GM21786 (cell line): ENCODE results near the gene SFXN5.

Source experiments
- ATAC-seq: cut with Tn5 transposase; IDR thresholded peaks from one replicate; pipeline ENCODE4 v1.9.1; 2021; ENCODE audit not compliant: unreplicated experiment

SFXN5 gene

GRCh38 chr2:72959995-72960981, 111.2 kb downstream of the SFXN5 start:
- no peak for ATAC-seq

DNA sequence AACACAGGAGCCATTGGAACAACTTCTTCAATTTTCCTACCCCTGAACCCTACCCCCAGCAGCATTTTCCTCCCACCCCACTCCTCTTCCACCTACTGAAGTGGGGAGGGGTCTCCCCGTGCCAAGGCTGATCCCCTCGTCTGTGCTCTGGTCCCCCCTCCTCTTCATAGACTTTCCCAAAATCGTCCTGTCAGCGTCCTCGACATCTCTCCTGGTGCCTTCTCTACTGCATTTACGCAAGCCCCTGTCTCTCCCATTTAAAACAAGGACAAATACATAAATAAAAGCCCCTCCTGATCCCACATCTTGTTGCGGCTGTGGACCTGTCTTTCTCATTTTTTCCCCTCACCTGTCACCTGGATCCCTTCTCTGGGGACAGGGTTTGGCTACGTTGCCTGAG, 112.0 kb downstream of the SFXN5 start:
- no peak for ATAC-seq

- ATAC-seq: no peak
Observed at GRCh38 chr2:72958542-72959385, 112.7 kb downstream of the SFXN5 start.

DNA sequence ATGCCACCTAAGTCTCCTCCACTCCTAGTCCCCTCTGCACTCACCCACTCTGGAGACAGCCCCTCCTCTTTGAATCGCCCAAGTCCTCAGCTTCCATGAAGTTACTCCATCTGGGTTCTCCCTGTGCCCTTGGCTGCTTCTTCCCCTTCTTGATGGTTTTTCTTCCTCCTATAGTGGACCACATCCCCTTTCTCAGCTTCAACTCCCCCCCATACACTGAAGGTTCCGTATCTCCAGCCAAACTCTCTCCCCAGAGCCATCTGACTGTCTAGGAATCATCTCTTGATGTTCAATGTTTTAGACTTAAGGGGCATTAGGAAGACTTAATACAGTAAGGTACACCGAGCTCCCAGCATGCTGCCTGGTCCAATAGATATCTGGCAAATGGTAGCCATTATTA, 114.6 kb downstream of the SFXN5 start:
- ATAC-seq: no peak

DNA sequence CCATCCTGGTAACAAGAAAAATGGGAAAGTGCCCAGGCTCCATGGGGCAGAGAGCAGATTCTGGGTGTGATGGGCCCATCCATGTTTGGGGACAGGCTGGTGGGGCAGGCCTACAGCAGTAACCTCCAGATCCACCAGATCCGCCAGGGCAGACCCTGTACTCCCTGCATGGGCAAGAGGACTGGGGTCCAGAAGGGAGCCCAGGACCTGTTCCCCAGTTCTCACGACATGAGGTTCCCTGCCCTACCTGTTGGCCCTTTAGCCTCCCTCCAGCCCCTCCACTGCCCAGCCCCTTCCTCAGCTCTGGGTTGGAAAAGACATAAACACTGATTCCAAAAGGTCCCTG, 115.5 kb downstream of the SFXN5 start:
- no peak for ATAC-seq

- no peak for ATAC-seq
Observed at GRCh38 chr2:72955228-72956049, 116.1 kb downstream of the SFXN5 start.

DNA sequence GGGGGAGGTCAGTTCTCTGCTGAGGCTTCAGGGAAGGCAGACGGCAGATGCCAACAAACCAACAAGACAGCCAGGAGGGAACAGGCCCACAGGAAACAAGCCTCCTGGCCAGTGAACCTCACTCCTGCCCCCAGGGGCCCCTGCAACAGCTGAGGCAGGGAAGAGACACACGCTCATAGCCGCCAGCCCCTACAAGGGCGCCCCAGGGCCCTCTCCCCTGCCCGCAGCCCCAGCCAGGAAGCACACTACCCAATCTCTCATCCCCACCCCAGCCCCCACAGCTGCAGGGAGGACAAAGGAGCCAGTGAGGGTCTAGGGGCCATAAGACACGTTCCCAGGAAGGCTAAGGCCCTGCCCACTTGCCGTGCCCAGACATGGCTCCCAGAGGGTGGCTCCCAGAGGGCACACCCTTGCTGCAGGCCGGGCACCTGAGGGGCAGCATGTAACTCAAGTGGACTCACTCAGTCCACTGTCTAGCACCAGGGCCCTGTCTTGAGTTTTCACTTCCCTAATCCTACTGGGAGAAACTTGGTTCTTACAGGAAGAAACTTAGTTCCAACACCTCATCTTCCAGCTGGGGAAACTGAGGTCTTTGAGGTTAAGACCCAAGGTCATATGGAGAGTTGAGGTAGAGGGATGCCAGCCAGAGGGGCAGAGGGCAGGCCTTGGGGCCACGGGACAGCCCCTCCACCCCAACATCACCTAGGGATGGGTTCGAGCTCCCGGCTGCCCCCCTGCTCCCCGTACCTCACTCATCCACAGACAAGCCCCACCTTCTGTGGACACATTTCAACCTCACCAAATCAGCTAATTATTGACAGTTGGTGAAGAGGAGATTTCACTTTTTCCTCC, 116.9 kb downstream of the SFXN5 start:
- ATAC-seq: no peak

GRCh38 chr2:72953976-72954375, 117.5 kb downstream of the SFXN5 start:
- ATAC-seq: no peak

DNA sequence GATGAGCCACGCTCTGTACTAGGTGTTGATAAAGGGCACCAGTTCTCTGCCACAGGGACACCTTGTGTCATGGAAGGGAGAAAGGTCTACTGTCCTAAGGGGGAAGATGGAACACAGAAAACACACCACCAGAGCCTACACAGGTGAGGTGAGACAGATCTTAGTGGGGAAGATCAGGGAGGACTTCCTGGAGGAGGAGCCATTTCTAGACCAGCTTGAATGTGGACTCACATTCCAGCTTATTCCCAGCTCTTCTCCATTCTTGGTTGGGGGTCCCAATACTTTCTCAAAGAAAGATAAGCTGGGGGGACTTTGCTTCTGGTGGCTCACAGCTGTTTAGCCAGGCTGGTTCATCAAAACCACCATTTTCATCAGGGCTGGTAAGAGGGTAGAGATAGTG, 118.0 kb downstream of the SFXN5 start:
- ATAC-seq: no peak

- no peak for ATAC-seq
Observed at GRCh38 chr2:72952961-72953360, 118.6 kb downstream of the SFXN5 start.

- ATAC-seq: no peak
Observed at GRCh38 chr2:72952110-72952823, 119.2 kb downstream of the SFXN5 start.

DNA sequence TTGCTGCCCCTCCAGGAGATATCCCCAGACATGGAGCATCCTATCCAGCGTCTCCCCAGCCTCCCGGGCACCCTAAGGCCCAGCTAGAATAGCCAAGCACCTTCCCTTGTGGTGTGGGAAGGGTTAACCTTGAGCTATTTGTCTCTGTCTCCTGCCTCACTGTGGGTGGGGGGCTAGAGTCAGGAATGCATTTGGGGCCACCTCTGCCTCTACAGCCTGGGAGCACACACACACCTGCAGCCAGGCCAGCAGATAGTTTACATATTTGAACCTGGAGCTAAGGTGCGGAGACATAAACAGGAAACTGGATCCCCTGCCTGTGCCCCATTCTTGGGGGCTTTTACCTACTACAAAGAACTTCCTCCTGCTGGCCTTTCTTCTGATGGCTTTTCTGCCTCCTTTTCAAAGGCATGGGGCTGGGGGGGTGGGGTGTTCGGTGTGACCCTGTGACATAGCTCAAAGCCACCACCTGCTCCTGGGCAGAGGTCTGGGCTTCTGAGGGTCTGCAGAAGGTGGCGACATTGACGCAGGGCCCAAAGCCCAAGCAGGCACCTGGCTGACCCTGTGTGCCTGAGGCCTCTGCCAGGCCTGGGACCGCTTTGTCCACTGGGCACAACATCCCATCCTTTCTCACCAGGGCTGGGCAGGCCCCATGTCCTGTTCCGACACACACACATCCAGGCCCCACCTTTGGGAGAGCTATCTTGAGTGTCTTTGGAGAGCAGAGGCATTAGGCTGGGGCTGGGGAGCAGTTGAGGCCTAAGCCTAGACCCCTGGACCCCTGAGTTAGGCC, 120.0 kb downstream of the SFXN5 start:
- ATAC-seq: no peak

DNA sequence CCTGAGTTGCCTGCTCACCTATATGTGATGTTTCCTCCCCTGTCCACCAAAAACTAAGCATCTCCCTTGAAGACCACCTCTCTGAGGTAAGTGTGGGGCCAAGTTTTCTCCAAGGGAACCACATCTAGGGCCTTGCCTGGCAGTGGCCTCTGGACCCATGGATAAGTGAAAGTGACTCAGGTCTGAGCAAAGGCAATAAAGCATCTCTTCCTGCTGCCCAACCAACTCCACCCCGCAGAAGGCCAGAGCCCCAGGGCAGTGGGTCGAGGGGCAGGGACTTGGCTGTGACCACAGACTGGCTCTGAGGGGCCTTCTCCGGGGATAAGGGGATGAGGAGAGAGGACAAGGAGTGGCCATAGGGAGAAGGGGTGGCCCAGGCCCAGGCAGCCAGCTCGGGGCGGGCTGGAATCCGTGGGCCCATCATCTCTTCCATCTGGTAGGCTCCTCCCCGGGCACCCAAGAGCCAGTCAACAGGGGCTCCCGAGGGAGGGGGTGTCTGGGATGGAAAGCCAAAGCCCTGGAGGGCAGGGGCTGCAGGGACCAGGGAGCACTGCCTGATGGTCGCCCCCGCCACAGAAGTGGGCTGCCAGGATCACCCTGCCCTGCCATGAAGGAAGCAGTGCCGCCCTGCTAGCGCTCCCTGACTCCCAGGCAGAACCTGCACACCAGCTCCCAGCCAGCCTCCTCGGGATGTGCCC, 120.8 kb downstream of the SFXN5 start:
- ATAC-seq: no peak

DNA sequence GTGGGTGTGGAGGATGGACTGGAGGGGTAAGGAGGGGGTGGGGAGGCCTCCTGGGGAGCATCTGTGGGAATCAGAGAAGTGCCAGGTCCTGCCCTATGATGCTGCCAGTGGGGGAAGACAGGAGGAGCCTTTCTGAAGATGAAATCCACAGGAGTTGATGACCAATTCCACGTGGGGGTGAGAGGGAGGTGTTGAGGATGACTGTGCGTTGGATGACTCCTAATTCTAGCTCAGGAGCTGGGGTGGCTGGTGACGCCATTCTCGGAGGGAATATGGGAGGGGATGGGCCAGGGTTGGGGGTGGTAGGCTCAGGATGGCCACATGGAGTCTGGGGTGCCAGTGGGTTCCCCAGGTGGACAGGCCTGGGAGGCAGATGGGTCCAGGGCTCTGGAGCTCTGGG, 121.9 kb downstream of the SFXN5 start:
- ATAC-seq: no peak

DNA sequence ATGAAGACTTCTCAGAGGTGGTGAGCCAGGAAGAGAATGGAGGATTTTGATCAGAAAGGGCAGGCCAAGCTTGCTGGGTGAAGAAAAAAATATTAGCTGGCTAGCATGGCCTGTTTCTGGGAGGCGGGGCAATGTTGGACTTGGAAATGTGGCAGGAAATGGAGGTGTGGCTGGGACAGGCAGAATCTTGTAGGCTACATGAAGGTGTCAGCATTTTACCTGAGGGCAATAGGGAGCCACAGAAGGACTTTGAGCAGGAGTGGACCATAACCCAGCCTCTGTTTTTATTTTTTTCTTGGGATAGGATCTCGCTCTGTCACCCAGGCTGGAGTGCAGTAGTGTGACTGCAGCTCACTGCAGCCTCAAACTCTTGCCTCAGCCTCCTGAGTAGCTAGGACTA, 122.5 kb downstream of the SFXN5 start:
- no peak for ATAC-seq

DNA sequence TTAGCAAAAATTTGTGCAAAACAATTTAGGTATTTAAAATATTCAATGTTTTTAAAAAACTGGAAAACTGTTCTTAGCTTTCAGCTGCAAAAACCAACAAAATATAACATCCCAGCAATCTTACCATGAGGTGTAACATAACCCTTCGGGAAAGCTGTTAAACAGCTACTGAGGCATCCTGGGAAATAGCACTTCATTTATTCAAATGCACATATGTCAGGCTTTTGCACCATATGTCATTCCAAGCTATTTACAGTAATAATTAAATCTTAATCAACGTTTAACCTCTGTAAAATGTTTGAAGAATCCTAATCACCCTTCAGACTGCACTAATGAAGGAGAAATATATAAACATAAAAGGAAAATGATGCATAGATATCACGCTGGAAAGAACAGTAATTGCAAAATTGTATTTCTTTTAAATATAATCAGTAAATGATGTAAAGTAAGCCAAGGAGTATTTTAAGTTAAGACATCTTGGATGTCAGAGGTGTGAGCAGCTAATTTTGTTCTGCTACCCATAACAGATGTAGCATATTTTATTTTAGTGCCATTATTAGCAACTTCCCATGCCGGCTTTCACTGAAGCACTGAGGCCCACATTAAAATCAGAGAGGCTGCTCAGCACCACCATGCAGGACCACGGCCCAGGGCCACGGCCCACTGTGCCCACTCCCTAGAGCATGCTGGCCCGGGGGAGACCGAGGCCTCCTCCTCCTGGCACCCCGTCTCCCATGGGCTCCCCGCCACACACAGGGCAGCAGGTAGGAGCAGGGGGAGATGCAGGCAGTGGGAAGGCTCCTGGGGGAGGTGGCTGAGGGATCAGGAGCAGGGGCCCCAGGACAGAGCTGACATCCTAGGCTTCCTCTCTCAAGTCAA, 123.3 kb downstream of the SFXN5 start:
- no peak for ATAC-seq

GRCh38 chr2:72946466-72946865, 125.0 kb downstream of the SFXN5 start:
- ATAC-seq: no peak
